Calu3 (cell line): ENCODE data around the gene PSENEN. TPM values are rescaled to one million over a fixed set of nuclear protein-coding genes. Genes with fewer than 3 reads are reported as not detected.

Experiments
- BruUV-seq: library from RNA; stranded (reverse); fragments of 400-500 nt; replicated peaks from 2 replicates; lab custom pipeline; 2021; lab: Mats Ljungman, UMichigan
- CTCF ChIA-PET: fragments of 300-600 bp; sonication (Branson Sonifier 250); formaldehyde crosslinking; loops from one replicate; lab custom pipeline; 2022; ENCODE audit warnings: antibody characterized with exemption; lab: Charles Lee
- DNase-seq: peaks from one replicate; pipeline ENCODE4 v3.0.0; 2022
- H3K27ac Mint-ChIP-seq: one replicate; pipeline ENCODE4 v1.8.0; 2022; ENCODE audit warnings: mixed read lengths; ENCODE audit not compliant: unreplicated experiment
- H3K27me3 Mint-ChIP-seq: one replicate; pipeline ENCODE4 v1.8.0; 2022; ENCODE audit warnings: mixed read lengths; ENCODE audit not compliant: unreplicated experiment
- H3K36me3 Mint-ChIP-seq: one replicate; pipeline ENCODE4 v1.8.0; 2022; ENCODE audit warnings: mild to moderate bottlenecking, moderate library complexity, mixed read lengths; ENCODE audit not compliant: insufficient read depth, unreplicated experiment
- H3K4me1 Mint-ChIP-seq: one replicate; pipeline ENCODE4 v1.8.0; 2022; ENCODE audit warnings: mild to moderate bottlenecking, low read depth, mixed read lengths; ENCODE audit not compliant: unreplicated experiment
- H3K4me3 Mint-ChIP-seq: one replicate; pipeline ENCODE4 v1.8.0; 2022; ENCODE audit warnings: mild to moderate bottlenecking, low read depth, moderate library complexity, mixed read lengths; ENCODE audit not compliant: unreplicated experiment
- H3K9me3 Mint-ChIP-seq: one replicate; pipeline ENCODE4 v1.8.0; 2022; ENCODE audit warnings: low read depth, mixed read lengths; ENCODE audit not compliant: unreplicated experiment
- intact Hi-C: fragments of 100-400 bp; cut with micrococcal nuclease; formaldehyde crosslinking; loops from one replicate; pipeline ENCODE4 v1.10.0; 2022; ENCODE audit not compliant: unreplicated experiment
- total RNA-seq: library from RNA; stranded (reverse); gene quantifications from 2 replicates; pipeline ENCODE4 v1.2.3, GENCODE V29; 2022
- TF ChIP-seq, protein P1 (sequence below): fragments of 200-600 bp; IDR thresholded peaks from one replicate; pipeline ENCODE4 v1.8.0; 2022; ENCODE audit warnings: antibody characterized with exemption; ENCODE audit not compliant: unreplicated experiment

Gene PSENEN
- total RNA-seq, 1 experiment from 2014 or later, result 114 TPM

DNA sequence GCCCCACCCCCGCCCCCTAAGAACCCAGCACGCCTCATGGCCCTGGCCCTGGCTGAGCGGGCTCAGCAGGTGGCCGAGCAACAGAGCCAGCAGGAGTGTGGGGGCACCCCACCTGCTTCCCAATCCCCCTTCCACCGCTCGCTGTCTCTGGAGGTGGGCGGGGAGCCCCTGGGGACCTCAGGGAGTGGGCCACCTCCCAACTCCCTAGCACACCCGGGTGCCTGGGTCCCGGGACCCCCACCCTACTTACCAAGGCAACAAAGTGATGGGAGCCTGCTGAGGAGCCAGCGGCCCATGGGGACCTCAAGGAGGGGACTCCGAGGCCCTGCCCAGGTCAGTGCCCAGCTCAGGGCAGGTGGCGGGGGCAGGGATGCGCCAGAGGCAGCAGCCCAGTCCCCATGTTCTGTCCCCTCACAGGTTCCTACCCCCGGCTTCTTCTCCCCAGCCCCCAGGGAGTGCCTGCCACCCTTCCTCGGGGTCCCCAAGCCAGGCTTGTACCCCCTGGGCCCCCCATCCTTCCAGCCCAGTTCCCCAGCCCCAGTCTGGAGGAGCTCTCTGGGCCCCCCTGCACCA, 41.9 kb downstream of the PSENEN start:
- intact Hi-C loops, result no loop called here

DNA sequence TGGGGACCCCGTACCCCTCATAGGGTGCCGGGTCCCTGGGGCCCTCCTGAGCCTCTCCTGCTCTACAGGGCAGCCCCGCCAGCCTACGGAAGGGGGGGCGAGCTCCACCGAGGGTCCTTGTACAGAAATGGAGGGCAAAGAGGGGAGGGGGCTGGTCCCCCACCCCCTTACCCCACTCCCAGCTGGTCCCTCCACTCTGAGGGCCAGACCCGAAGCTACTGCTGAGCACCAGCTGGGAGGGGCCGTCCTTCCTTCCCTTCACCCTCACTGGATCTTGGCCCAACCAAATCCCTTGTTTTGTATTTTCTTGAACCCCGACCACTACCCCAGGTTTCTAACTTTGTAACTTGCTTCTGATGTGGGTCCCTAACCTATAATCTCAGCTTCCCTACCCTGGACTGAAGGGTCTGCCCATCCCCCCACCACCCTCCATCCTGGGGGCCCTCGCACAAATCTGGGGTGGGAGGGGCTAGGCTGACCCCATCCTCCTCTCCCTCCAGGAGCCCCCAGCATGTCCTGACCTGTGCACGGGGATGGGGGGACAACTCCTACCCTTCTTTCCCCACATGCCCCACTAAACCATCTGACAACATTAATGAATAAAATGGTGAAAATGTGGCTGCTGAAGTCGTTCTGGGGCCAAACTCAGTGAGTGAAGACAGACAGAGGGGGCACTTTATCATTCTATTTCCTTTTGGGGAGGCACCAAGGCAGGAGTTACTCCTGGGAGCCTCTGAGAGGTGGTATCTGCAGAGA, 42.9 kb downstream of the PSENEN start:
- Mint-ChIP-seq H3K4me3 (no peak overlapping the region), H3K9me3 (no peaks in the 10 kb centered on the region), H3K27me3 (no peaks in the 10 kb centered on the region), H3K4me1 (peaks cover 4% of the 10 kb centered on the region), H3K36me3 (no peaks in the 10 kb centered on the region), H3K27ac (no peak overlapping the region)
- no peak for DNase-seq
- BruUV-seq, result no TSS peak
- TF ChIP-seq, protein P1, sequence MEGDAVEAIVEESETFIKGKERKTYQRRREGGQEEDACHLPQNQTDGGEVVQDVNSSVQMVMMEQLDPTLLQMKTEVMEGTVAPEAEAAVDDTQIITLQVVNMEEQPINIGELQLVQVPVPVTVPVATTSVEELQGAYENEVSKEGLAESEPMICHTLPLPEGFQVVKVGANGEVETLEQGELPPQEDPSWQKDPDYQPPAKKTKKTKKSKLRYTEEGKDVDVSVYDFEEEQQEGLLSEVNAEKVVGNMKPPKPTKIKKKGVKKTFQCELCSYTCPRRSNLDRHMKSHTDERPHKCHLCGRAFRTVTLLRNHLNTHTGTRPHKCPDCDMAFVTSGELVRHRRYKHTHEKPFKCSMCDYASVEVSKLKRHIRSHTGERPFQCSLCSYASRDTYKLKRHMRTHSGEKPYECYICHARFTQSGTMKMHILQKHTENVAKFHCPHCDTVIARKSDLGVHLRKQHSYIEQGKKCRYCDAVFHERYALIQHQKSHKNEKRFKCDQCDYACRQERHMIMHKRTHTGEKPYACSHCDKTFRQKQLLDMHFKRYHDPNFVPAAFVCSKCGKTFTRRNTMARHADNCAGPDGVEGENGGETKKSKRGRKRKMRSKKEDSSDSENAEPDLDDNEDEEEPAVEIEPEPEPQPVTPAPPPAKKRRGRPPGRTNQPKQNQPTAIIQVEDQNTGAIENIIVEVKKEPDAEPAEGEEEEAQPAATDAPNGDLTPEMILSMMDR, result no peak
- intact Hi-C loops, result no loop called here
- CTCF ChIA-PET, result no interaction called here

More for the DNA sequence above, 41.9 kb downstream of the PSENEN start:
- Mint-ChIP-seq H3K27ac (no peak overlapping the region), H3K4me1 (peaks cover 8% of the 10 kb centered on the region), H3K36me3 (no peaks in the 10 kb centered on the region), H3K27me3 (no peaks in the 10 kb centered on the region), H3K9me3 (no peaks in the 10 kb centered on the region), H3K4me3 (no peak overlapping the region)
- DNase-seq, result no peak
- TF ChIP-seq, protein P1, result no peak
- no TSS peak for BruUV-seq
- CTCF ChIA-PET, result interaction anchor here (0.7 kb wide), 2 partner anchors 66 to 1760 kb away, joined by 3 to 7 read pairs; no protein-coding TSS in a partner anchor

DNA sequence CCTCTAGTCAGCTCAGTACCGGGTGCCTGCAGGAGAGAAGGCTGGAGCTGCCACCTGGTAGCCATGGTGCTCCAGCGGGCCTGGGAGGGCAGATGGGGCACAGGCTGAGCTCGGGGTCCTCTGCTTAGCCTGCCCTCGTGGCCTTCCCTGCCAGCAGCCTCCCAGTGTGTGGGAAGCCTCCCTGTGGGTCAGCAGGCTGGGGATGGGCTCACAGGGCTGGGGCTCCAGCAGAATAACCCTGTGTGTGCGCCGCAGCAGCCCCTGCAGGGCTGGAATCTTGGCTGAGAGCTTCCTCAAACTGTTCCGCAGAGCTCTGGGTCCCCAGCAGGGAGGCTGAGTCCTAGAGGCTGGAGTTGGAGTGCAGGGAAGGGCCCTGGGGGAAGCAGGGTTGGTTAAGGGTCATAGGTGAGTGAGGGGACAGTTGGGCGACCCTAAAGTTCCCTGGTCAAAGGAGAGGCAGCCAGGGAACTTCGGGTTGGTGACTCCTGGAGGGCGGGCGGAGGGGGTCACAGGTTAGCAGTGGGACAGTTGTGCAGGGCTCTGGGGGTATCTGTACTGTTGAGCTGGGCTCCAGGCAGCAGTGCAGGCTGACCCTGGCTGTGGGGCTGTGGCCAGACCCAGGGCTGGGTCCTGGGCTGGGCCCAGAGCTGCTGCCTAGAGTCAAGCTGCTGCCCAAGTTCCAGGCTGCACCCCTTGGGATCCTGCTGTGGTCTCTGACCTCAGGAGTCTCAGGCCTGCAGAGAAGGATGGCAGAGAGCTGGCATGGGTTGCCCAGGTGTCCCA, 43.9 kb downstream of the PSENEN start:
- Mint-ChIP-seq H3K4me3 (no peak overlapping the region), H3K4me1 (peaks cover 8% of the 10 kb centered on the region), H3K27ac (no peak overlapping the region), H3K9me3 (no peaks in the 10 kb centered on the region), H3K27me3 (no peaks in the 10 kb centered on the region), H3K36me3 (no peaks in the 10 kb centered on the region)
- CTCF ChIA-PET, result interaction anchor here (0.6 to 1.1 kb wide), 2 partner anchors 30 to 137 kb away, joined by 4 to 9 read pairs; no protein-coding TSS in a partner anchor
- no peak for DNase-seq
- BruUV-seq, result no TSS peak
- intact Hi-C loops, result no loop called here
- TF ChIP-seq, protein P1, result no peak

DNA sequence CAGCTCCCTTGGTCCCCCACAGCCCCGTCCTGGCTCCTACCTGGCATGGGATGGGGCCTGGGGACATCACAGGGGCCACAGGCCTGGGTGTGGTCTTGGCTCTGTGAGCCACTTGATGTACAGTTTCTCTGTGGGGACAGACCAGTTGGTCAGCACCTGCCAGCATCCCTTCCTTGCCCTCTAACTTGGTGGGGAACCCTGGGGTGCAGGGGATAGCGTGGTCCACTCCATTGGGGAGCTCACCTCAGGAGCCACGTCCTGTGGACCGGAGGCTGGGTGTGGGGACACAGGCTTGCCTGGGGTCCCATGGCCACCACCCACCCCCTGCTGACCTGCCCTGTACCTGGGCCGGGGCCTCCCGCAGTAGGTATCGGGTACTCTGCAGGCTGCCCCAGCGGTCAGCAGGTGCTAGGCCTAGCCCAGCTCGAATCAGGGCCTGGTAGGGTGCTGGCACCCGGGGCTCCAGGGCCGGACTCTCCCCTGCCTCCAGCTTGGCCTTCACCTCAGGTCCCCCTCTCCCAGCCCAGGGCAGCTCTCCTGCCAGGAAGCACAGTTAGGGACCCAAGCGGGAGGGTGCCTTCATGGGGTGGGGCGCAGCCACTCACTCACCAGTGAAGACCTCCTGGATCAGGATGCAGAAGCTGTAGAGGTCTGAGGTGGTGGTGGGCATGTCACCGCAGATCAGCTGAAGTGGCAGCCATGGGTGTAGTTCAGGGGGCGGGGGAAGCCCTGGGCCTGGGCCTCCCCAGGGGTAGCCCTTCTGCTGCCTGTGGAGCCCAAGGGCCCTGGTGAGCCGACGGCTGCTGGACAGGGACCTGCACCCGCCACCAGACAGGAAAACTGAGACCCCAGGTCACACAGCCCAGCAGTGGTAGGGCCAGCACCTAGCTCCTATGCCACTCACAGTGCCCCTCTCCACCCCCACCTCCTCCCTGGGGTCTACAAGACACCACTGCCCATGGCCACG, 44.8 kb downstream of the PSENEN start:
- H3K36me3 Mint-ChIP-seq, result no peaks in the 10 kb centered on the region
- TF ChIP-seq, protein P1, result no peak
- no peak overlapping the region for H3K4me3 Mint-ChIP-seq
- H3K4me1 Mint-ChIP-seq, result peaks cover 8% of the 10 kb centered on the region
- no peak for DNase-seq
- no peak overlapping the region for H3K27ac Mint-ChIP-seq
- H3K27me3 Mint-ChIP-seq, result no peaks in the 10 kb centered on the region
- intact Hi-C loops, result no loop called here
- CTCF ChIA-PET, result interaction anchor here (0.5 to 1.1 kb wide), 2 partner anchors 16 to 29 kb away, joined by 3 to 9 read pairs; no protein-coding TSS in a partner anchor
- no peaks in the 10 kb centered on the region for H3K9me3 Mint-ChIP-seq
- no TSS peak for BruUV-seq
